HFF-Myc (cell line): Measurements from ENCODE around the gene SLC13A2.

Experiments
- DNase-seq: peaks from one replicate; pipeline ENCODE4 v3.0.0-alpha.2; 2011; ENCODE audit warnings: low read depth; ENCODE audit errors: extremely low read depth
- H3K4me3 ChIP-seq: replicated peaks from 2 replicates; pipeline ENCODE4 v1.5.1; 2011; ENCODE audit warnings: low read depth, mild to moderate bottlenecking, control low read depth, low read length
- CTCF ChIP-seq: IDR thresholded peaks from 2 replicates; pipeline ENCODE4 v1.5.1; 2012; ENCODE audit warnings: mild to moderate bottlenecking, low read depth, low read length, control low read depth; ENCODE audit errors: missing control alignments

Gene SLC13A2

DNA sequence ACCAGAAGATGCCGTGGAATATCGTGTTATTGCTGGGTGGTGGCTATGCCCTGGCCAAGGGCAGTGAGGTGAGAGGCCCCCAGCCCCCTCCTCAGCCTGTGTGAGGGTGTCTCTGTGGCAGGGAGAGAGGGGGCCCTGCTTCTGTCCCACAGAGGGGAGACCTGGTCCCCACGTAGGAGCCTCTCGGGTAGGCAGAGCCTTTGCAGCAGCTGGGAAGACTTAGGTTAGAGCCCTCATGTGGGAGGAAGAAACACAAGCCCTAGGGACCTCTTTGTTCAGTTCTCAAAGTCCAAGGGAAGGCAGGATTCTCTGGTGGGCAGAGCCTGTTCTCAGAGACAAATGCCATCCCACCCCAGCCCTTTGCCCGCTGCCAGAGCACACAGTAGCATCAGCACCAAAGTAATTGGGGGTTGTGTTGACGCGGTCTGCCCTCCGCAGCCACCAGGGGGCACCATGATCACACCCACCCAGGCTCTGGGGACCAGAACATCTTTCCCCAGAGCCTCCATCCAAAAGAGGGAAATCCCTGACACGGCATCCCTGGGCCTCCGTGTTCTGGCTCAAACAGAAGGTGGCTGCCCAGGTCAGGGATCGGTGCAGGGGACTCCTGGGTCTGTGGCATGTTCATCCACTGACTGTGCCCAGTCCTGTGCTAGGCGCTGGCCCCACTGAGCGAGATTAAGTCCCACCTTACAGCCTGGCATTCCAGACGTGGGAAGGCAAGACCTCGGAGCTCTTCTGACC, 21.2 kb downstream of the SLC13A2 start:
- DNase-seq = peak; percentile 30
- TF ChIP-seq CTCF = peak; percentile 91
- no peak overlapping the region for H3K4me3 ChIP-seq

GRCh38 chr17:28495635-28496034, 22.2 kb downstream of the SLC13A2 start:
- H3K4me3 ChIP-seq = no peak overlapping the region
- no peak for TF ChIP-seq CTCF
- no peak for DNase-seq

GRCh38 chr17:28497931-28498330, 24.5 kb downstream of the SLC13A2 start:
- no peak overlapping the region for H3K4me3 ChIP-seq
- no peak for TF ChIP-seq CTCF
- DNase-seq = no peak

GRCh38 chr17:28498652-28499363, 25.4 kb downstream of the SLC13A2 start:
- H3K4me3 ChIP-seq = no peak overlapping the region
- no peak for DNase-seq
- TF ChIP-seq CTCF = no peak

DNA sequence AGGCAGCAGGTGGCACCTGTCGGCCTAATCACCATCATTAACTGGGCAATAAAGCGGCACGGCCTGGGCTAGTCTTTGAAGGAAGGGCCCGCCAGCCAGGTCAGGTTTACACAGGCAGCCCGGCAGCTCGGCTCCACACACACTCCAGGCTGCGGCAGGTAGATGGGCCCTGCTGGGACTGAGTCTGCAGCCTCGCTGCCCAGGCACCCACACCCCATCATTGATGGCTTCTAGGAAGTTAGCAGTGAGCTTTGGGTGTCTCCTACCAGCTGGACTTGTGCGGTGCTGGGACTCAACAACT, 25.9 kb downstream of the SLC13A2 start:
- TF ChIP-seq CTCF = no peak
- H3K4me3 ChIP-seq = no peak overlapping the region
- DNase-seq = no peak

GRCh38 chr17:28499684-28500357, 26.4 kb downstream of the SLC13A2 start:
- no peak for DNase-seq
- H3K4me3 ChIP-seq = no peak overlapping the region
- TF ChIP-seq CTCF = no peak
